Measurements from ENCODE around the gene TMC8.
A peak's percentile ranks its signal among the peaks of the same experiment; 100 is the strongest.

GRCh38 chr17:78117027-78117981 lies 13.3 kb upstream of the TMC8 start:
- TF ChIP-seq EZH2 (IDR thresholded peaks at IDR 0.05; ENCODE audit: low read length, missing control alignments) (no peak), CTCF (conservative IDR thresholded peaks at IDR 0.05 in 1 of 2, IDR thresholded peaks at IDR 0.05 in 1 of 2; ENCODE audit: low read depth in 1 of 2, low read length in 2 of 2) (peak in 1 of 2 donors; percentile 23)

Data from fibroblast of lung (primary cell).